ENCODE results near the gene MCMBP. TPM values are rescaled to one million over a fixed set of nuclear protein-coding genes. Genes with fewer than 3 reads are reported as not detected.

Gene MCMBP
- total and polyA plus RNA-seq, 2 donors (not counting 1 experiment from before 2014, with no cell fraction given), result 27.1 to 36.0 TPM

DNA sequence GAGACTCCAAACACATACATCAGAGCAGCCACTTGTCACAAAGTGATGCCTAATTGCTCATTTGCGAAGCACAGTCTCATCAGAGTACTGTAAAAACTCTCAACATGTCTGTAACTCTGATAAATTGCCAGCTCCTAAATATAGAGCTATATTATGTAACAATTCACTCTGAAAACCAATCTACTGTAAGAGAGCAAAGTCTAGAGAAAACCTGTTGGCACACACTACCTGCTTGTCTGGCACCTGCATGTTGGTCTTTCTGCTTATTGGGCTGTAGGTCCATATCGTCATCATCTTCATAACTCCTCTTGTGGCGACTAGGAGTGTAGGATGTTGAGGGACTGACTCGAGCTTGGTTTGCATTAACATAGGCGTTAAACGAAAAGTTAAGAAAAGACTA, 19.8 kb downstream of the MCMBP start:
- DNase-seq (no peak), ATAC-seq (ENCODE audit: low read depth) (no peak)
- Histone ChIP-seq H3K4me3 (ENCODE audit: control extremely low read depth in 1 of 5, extremely low read depth in 1 of 5, insufficient read depth in 1 of 5, low read depth in 2 of 5, low read length in 4 of 5) (no peak overlapping the region), H3K4me2 (replicated peaks; ENCODE audit: low read depth, low read length, poor library complexity, severe bottlenecking) (no peak overlapping the region), H3K36me3 (replicated peaks in 1 of 2; ENCODE audit: control extremely low read depth in 1 of 2, control insufficient read depth in 1 of 2, extremely low read depth in 1 of 2, insufficient read depth in 2 of 2, low read length in 1 of 2) (peaks cover 13 to 56% of the 10 kb centered on the region in 2 experiments), H3K27ac (ENCODE audit: low read length in 2 of 2) (no peak overlapping the region), H3K9ac (ENCODE audit: low read length) (no peak overlapping the region), H2AFZ (ENCODE audit: insufficient read depth, low read depth, low read length, poor library complexity, severe bottlenecking) (no peak overlapping the region), H3K27me3 (replicated peaks in 1 of 4; ENCODE audit: control extremely low read depth in 1 of 4, control insufficient read depth in 3 of 4, insufficient read depth in 4 of 4, low read length in 3 of 4) (no peaks in the 10 kb centered on the region), H3K79me2 (ENCODE audit: control insufficient read depth, insufficient read depth, low read length) (peaks cover 18% of the 10 kb centered on the region), H3K9me3 (ENCODE audit: control extremely low read depth in 1 of 3, control insufficient read depth in 2 of 3, insufficient read depth in 1 of 3, low read length in 2 of 3) (no peaks in the 10 kb centered on the region), H3K4me1 (ENCODE audit: control insufficient read depth in 2 of 2, insufficient read depth in 2 of 2, low read length in 2 of 2) (no peaks in the 10 kb centered on the region), H4K20me1 (ENCODE audit: control insufficient read depth, insufficient read depth, low read length, poor library complexity, severe bottlenecking) (no peaks in the 10 kb centered on the region)
- CTCF ChIA-PET, result no interaction called here
- no CpG with 5 or more reads among the region's 6 CpGs for WGBS (ENCODE audit: insufficient coverage)
- TF ChIP-seq, protein P1, sequence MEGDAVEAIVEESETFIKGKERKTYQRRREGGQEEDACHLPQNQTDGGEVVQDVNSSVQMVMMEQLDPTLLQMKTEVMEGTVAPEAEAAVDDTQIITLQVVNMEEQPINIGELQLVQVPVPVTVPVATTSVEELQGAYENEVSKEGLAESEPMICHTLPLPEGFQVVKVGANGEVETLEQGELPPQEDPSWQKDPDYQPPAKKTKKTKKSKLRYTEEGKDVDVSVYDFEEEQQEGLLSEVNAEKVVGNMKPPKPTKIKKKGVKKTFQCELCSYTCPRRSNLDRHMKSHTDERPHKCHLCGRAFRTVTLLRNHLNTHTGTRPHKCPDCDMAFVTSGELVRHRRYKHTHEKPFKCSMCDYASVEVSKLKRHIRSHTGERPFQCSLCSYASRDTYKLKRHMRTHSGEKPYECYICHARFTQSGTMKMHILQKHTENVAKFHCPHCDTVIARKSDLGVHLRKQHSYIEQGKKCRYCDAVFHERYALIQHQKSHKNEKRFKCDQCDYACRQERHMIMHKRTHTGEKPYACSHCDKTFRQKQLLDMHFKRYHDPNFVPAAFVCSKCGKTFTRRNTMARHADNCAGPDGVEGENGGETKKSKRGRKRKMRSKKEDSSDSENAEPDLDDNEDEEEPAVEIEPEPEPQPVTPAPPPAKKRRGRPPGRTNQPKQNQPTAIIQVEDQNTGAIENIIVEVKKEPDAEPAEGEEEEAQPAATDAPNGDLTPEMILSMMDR (IDR thresholded peaks at IDR 0.05), result no peak
- TF ChIP-seq EZH2 (IDR thresholded peaks at IDR 0.05; ENCODE audit: borderline replicate concordance, insufficient read depth, low read depth, low read length, poor library complexity, severe bottlenecking), result no peak
- Mint-ChIP-seq H3K4me1 (no peaks in the 10 kb centered on the region), H3K4me3 (no peak overlapping the region), H3K27me3 (no peaks in the 10 kb centered on the region), H3K27ac (no peak overlapping the region), H3K9me3 (ENCODE audit: insufficient read depth) (no peaks in the 10 kb centered on the region)
- intact Hi-C loops (cut with micrococcal nuclease), result no loop called here
- POLR2A ChIA-PET, result no interaction called here

- H3K27me3 Mint-ChIP-seq, result no peaks in the 10 kb centered on the region
- Histone ChIP-seq H3K4me3 (ENCODE audit: control extremely low read depth in 1 of 5, extremely low read depth in 1 of 5, insufficient read depth in 1 of 5, low read depth in 2 of 5, low read length in 4 of 5) (no peak overlapping the region), H3K9me3 (ENCODE audit: control extremely low read depth in 1 of 3, control insufficient read depth in 2 of 3, insufficient read depth in 1 of 3, low read length in 2 of 3) (no peaks in the 10 kb centered on the region), H2AFZ (ENCODE audit: insufficient read depth, low read depth, low read length, poor library complexity, severe bottlenecking) (no peak overlapping the region), H3K36me3 (replicated peaks in 1 of 2; ENCODE audit: control extremely low read depth in 1 of 2, control insufficient read depth in 1 of 2, extremely low read depth in 1 of 2, insufficient read depth in 2 of 2, low read length in 1 of 2) (peaks cover 15 to 56% of the 10 kb centered on the region in 2 experiments), H3K27ac (ENCODE audit: low read length in 2 of 2) (no peak overlapping the region), H3K9ac (ENCODE audit: low read length) (no peak overlapping the region), H3K27me3 (replicated peaks in 1 of 4; ENCODE audit: control extremely low read depth in 1 of 4, control insufficient read depth in 3 of 4, insufficient read depth in 4 of 4, low read length in 3 of 4) (no peaks in the 10 kb centered on the region), H4K20me1 (ENCODE audit: control insufficient read depth, insufficient read depth, low read length, poor library complexity, severe bottlenecking) (no peaks in the 10 kb centered on the region), H3K79me2 (ENCODE audit: control insufficient read depth, insufficient read depth, low read length) (peaks cover 15% of the 10 kb centered on the region), H3K4me2 (replicated peaks; ENCODE audit: low read depth, low read length, poor library complexity, severe bottlenecking) (no peak overlapping the region), H3K4me1 (ENCODE audit: control insufficient read depth in 2 of 2, insufficient read depth in 2 of 2, low read length in 2 of 2) (no peaks in the 10 kb centered on the region)
- DNase-seq, result no peak
- WGBS (ENCODE audit: insufficient coverage), result 100% methylated on average over 1 of the region's 6 CpGs
- TF ChIP-seq, protein P1 (IDR thresholded peaks at IDR 0.05), result no peak
- TF ChIP-seq EZH2 (IDR thresholded peaks at IDR 0.05; ENCODE audit: borderline replicate concordance, insufficient read depth, low read depth, low read length, poor library complexity, severe bottlenecking), result no peak
- no peak for ATAC-seq (ENCODE audit: low read depth)
- H3K27ac Mint-ChIP-seq, result no peak overlapping the region
- H3K9me3 Mint-ChIP-seq (ENCODE audit: insufficient read depth), result no peaks in the 10 kb centered on the region
- H3K4me3 Mint-ChIP-seq, result no peak overlapping the region
- H3K4me1 Mint-ChIP-seq, result no peaks in the 10 kb centered on the region
- POLR2A ChIA-PET, result no interaction called here
- intact Hi-C loops (cut with micrococcal nuclease), result no loop called here
- CTCF ChIA-PET, result interaction anchor here (0.7 to 0.9 kb wide), 2 partner anchors 19 to 49 kb away, joined by 4 read pairs; no protein-coding TSS in a partner anchor
Measured at GRCh38 chr10:119852277-119852676, 20.4 kb downstream of the MCMBP start.

All from B cell (primary cell).